SH-SY5Y (cell line): ENCODE results near the gene PDGFB.

ENCODE experiments used
- GATA2 ChIP-seq: IDR thresholded peaks from 2 replicates; pipeline ENCODE4 v1.6.1; 2011; ENCODE audit warnings: mild to moderate bottlenecking, low read depth, low read length
- GATA3 ChIP-seq: IDR thresholded peaks from 2 replicates; pipeline ENCODE4 v1.6.1; 2011; ENCODE audit warnings: low read depth, mild to moderate bottlenecking, low read length, moderate library complexity

PDGFB gene

GRCh38 chr22:39267974-39268373 is 23.2 kb upstream of the PDGFB start:
- TF ChIP-seq GATA2, result no peak
- no peak for TF ChIP-seq GATA3

- no peak for TF ChIP-seq GATA3
- TF ChIP-seq GATA2, result no peak
Measured at GRCh38 chr22:39266398-39267030, 21.7 kb upstream of the PDGFB start.

- TF ChIP-seq GATA3 (no peak), GATA2 (no peak)
Measured at GRCh38 chr22:39265143-39265886, 20.5 kb upstream of the PDGFB start.

- no peak for TF ChIP-seq GATA3
- no peak for TF ChIP-seq GATA2
Measured at GRCh38 chr22:39264349-39265038, 19.7 kb upstream of the PDGFB start.

- TF ChIP-seq GATA3 (no peak), GATA2 (no peak)
Measured at GRCh38 chr22:39263626-39264348, 19.0 kb upstream of the PDGFB start.

- TF ChIP-seq GATA3 (no peak), GATA2 (no peak)
Measured at GRCh38 chr22:39259666-39260065, 14.9 kb upstream of the PDGFB start.

GRCh38 chr22:39257901-39258475 is 13.2 kb upstream of the PDGFB start:
- no peak for TF ChIP-seq GATA2
- no peak for TF ChIP-seq GATA3

GRCh38 chr22:39256979-39257378 is 12.2 kb upstream of the PDGFB start:
- TF ChIP-seq GATA2 (no peak), GATA3 (no peak)

- TF ChIP-seq GATA3 (no peak), GATA2 (no peak)
Measured at GRCh38 chr22:39256186-39256552, 11.4 kb upstream of the PDGFB start.

GRCh38 chr22:39255449-39256185 is 10.8 kb upstream of the PDGFB start:
- TF ChIP-seq GATA2 (no peak), GATA3 (no peak)

GRCh38 chr22:39254789-39255298 is 10.1 kb upstream of the PDGFB start:
- TF ChIP-seq GATA3 (no peak), GATA2 (no peak)

- TF ChIP-seq GATA3 (no peak), GATA2 (no peak)
Measured at GRCh38 chr22:39254122-39254521, 9.3 kb upstream of the PDGFB start.

GRCh38 chr22:39253435-39254070 is 8.8 kb upstream of the PDGFB start:
- no peak for TF ChIP-seq GATA2
